K562 treated with DMSO at 1 percent for 4 hours (cell line): ENCODE measurements around the gene CD164. TPM values are rescaled to one million over a fixed set of nuclear protein-coding genes. Genes with fewer than 3 reads are reported as not detected.

Experiments
- total RNA-seq: library from RNA; unstranded; fragments of 300-600 nt; gene quantifications from 2 replicates; pipeline ENCODE4 v1.2.3, GENCODE V29; 2022; ENCODE audit not compliant: insufficient read depth

Gene CD164
- 153 and 183 TPM in 2 replicates for total RNA-seq

DNA sequence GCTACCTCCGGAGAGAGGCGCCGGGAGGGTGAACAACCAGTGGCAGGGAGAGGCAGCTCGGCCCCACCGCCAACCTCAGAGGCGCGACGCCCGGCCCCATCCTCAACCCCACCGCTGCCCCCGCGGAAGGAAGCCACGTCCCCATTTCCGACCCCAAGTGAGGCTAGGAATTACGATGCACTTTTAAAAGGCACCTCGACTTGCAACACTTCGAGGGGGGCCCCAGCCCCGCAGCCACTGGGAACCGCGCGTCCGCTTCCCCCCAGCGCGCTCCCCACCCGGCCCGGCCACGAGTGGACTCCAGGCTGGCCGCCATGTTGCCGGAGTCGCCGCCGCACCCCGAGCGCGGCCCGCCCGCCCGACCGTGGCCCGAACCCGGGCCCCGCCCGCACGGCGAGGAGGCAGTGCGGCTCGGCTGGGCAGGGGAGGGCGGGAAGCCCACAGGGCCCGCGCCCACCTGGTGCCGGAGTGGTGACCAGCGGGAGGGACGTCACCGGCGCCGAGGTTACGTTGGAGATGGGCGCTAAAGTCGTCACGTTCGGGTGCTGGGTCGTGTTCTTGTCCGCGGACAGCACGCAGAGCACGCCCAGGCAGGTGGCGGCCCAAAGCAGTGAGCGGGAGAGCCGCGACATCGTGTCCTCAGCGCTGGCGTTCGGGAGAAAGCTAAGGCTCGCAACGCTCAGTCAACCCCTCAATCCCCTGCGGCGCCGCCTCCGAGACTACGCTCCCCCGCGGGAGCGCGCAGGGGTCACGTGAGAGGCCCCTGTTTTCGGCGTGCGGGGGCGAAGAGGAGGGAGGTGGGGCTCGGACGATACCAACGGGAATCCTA is at the start of gene CD164:
Gene CD164, minus strand, starts transcription at position 721 of the 829 bp plus-strand sequence. Its CDS starts 89 bp downstream, at position 632.

Other genes starting within 250 kb of the CD164 start
- 1.4 and 1.5 TPM in 2 replicates for gene PPIL6, start 58.2 kb upstream of the CD164 start, total RNA-seq
- gene SMPD2, start 58.3 kb upstream of the CD164 start, total RNA-seq = 11.9 and 14.6 TPM in 2 replicates
- gene MICAL1, start 73.3 kb upstream of the CD164 start, total RNA-seq = 9.9 and 14.7 TPM in 2 replicates
- 3.6 and 4.4 TPM in 2 replicates for gene ZBTB24, start 100.8 kb upstream of the CD164 start, total RNA-seq